Measurements from ENCODE around the gene L2HGDH.
A peak's percentile ranks its signal among the peaks of the same experiment; 100 is the strongest.

L2HGDH gene

GRCh38 chr14:50339178-50339804 is 27.3 kb upstream of the L2HGDH start:
- Histone ChIP-seq H3K27me3 (ENCODE audit: control insufficient read depth in 1 of 2, insufficient read depth in 2 of 2, low read length in 2 of 2) (no peaks in the 10 kb centered on the region), H3K4me3 (ENCODE audit: low read length in 2 of 2) (no peak overlapping the region), H3K9me3 (ENCODE audit: control insufficient read depth in 2 of 2, low read length in 2 of 2) (no peaks in the 10 kb centered on the region), H3K36me3 (ENCODE audit: control insufficient read depth in 2 of 2, insufficient read depth in 2 of 2, low read length in 2 of 2) (no peaks in the 10 kb centered on the region), H3K4me1 (ENCODE audit: control insufficient read depth, insufficient read depth, low read length) (peaks cover 13% of the 10 kb centered on the region), H3K27ac (ENCODE audit: low read length) (no peak overlapping the region), H3K9ac (ENCODE audit: low read length in 2 of 2) (no peak overlapping the region)

- H3K27ac ChIP-seq (ENCODE audit: low read length): no peak overlapping the region
Measured at GRCh38 chr14:50338587-50338986, 26.6 kb upstream of the L2HGDH start.

GRCh38 chr14:50335989-50336824 is 24.2 kb upstream of the L2HGDH start:
- peak overlapping the region in 1 of 2 donors; percentile 30 for H3K4me3 ChIP-seq (ENCODE audit: low read length in 2 of 2)
- H3K27me3 ChIP-seq (ENCODE audit: control insufficient read depth in 1 of 2, insufficient read depth in 2 of 2, low read length in 2 of 2): no peaks in the 10 kb centered on the region
- H3K27ac ChIP-seq (ENCODE audit: low read length): peak overlapping the region; percentile 60
- H3K4me1 ChIP-seq (ENCODE audit: control insufficient read depth, insufficient read depth, low read length): peaks cover 11% of the 10 kb centered on the region
- peaks cover 3 to 4% of the 10 kb centered on the region in 2 donors for H3K36me3 ChIP-seq (ENCODE audit: control insufficient read depth in 2 of 2, insufficient read depth in 2 of 2, low read length in 2 of 2)
- no peak overlapping the region for H3K9ac ChIP-seq (ENCODE audit: low read length in 2 of 2)
- H3K9me3 ChIP-seq (ENCODE audit: control insufficient read depth in 2 of 2, low read length in 2 of 2): no peaks in the 10 kb centered on the region

More at GRCh38 chr14:50338587-50338986, 26.6 kb upstream of the L2HGDH start:
- no peaks in the 10 kb centered on the region for H3K36me3 ChIP-seq (ENCODE audit: control insufficient read depth in 2 of 2, insufficient read depth in 2 of 2, low read length in 2 of 2)
- no peak overlapping the region for H3K4me3 ChIP-seq (ENCODE audit: low read length in 2 of 2)
- no peaks in the 10 kb centered on the region for H3K27me3 ChIP-seq (ENCODE audit: control insufficient read depth in 1 of 2, insufficient read depth in 2 of 2, low read length in 2 of 2)
- H3K9me3 ChIP-seq (ENCODE audit: control insufficient read depth in 2 of 2, low read length in 2 of 2): no peaks in the 10 kb centered on the region
- H3K4me1 ChIP-seq (ENCODE audit: control insufficient read depth, insufficient read depth, low read length): peaks cover 13% of the 10 kb centered on the region
- H3K9ac ChIP-seq (ENCODE audit: low read length in 2 of 2): no peak overlapping the region

- H3K4me1 ChIP-seq (ENCODE audit: control insufficient read depth, insufficient read depth, low read length): peaks cover 11% of the 10 kb centered on the region
- peaks cover 3 to 4% of the 10 kb centered on the region in 2 donors for H3K36me3 ChIP-seq (ENCODE audit: control insufficient read depth in 2 of 2, insufficient read depth in 2 of 2, low read length in 2 of 2)
- H3K9me3 ChIP-seq (ENCODE audit: control insufficient read depth in 2 of 2, low read length in 2 of 2): no peaks in the 10 kb centered on the region
- H3K27me3 ChIP-seq (ENCODE audit: control insufficient read depth in 1 of 2, insufficient read depth in 2 of 2, low read length in 2 of 2): no peaks in the 10 kb centered on the region
- no peak overlapping the region for H3K9ac ChIP-seq (ENCODE audit: low read length in 2 of 2)
- peak overlapping the region; percentile 60 for H3K27ac ChIP-seq (ENCODE audit: low read length)
- peak overlapping the region in 1 of 2 donors; percentile 30 for H3K4me3 ChIP-seq (ENCODE audit: low read length in 2 of 2)
Measured at GRCh38 chr14:50335389-50335788, 23.4 kb upstream of the L2HGDH start.

DNA sequence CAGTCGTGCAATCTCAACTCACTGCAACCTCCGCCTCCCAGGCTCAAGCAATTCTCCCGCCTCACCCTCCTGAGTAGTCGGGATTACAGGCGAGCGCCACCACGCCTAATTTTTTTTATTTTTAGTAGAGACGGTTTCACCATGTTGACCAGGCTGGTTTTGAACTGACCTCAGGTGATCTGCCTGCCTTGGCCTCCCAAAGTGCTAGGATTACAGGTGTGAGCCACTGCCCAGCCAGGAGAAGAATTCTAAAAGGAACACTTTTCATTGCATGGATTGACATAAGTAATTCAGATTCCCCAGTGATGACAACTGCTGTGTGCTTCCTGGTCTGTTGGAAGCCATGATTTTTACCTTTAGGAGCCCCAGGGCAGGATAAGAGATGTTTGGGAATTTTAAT is 22.2 kb upstream of the L2HGDH start:
- Histone ChIP-seq H3K27ac (ENCODE audit: low read length) (no peak overlapping the region), H3K36me3 (ENCODE audit: control insufficient read depth in 2 of 2, insufficient read depth in 2 of 2, low read length in 2 of 2) (peaks cover 3 to 4% of the 10 kb centered on the region in 2 donors), H3K27me3 (ENCODE audit: control insufficient read depth in 1 of 2, insufficient read depth in 2 of 2, low read length in 2 of 2) (no peaks in the 10 kb centered on the region), H3K9ac (ENCODE audit: low read length in 2 of 2) (no peak overlapping the region), H3K4me1 (ENCODE audit: control insufficient read depth, insufficient read depth, low read length) (peaks cover 11% of the 10 kb centered on the region), H3K9me3 (ENCODE audit: control insufficient read depth in 2 of 2, low read length in 2 of 2) (no peaks in the 10 kb centered on the region), H3K4me3 (ENCODE audit: low read length in 2 of 2) (no peak overlapping the region)

DNA sequence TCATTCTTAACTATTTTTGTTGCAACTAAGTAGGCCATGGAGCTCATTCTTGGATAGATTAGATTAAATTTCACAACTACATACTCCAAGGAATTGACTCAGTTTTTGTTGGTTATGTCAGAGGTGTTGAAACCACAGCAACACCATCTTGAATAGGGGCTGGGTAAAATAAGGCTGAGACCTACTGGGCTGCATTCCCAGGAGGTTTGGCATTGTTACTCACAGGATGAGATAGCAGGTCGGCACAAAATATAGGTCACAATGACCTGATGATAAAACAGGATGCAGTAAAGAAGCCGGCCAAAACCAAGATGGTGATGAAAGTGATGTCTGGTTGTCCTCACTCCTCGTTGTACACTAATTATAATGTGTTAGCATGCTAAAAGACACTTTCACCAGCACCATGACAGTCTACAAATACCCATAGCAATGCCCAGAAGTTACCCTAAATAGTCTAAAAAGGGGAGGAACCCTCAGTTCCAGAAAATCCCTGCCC is 21.0 kb upstream of the L2HGDH start:
- Histone ChIP-seq H3K9ac (ENCODE audit: low read length in 2 of 2) (no peak overlapping the region), H3K4me3 (ENCODE audit: low read length in 2 of 2) (no peak overlapping the region), H3K36me3 (ENCODE audit: control insufficient read depth in 2 of 2, insufficient read depth in 2 of 2, low read length in 2 of 2) (peaks cover 3 to 4% of the 10 kb centered on the region in 2 donors), H3K27me3 (ENCODE audit: control insufficient read depth in 1 of 2, insufficient read depth in 2 of 2, low read length in 2 of 2) (no peaks in the 10 kb centered on the region), H3K4me1 (ENCODE audit: control insufficient read depth, insufficient read depth, low read length) (peaks cover 11% of the 10 kb centered on the region), H3K27ac (ENCODE audit: low read length) (no peak overlapping the region), H3K9me3 (ENCODE audit: control insufficient read depth in 2 of 2, low read length in 2 of 2) (no peaks in the 10 kb centered on the region)

DNA sequence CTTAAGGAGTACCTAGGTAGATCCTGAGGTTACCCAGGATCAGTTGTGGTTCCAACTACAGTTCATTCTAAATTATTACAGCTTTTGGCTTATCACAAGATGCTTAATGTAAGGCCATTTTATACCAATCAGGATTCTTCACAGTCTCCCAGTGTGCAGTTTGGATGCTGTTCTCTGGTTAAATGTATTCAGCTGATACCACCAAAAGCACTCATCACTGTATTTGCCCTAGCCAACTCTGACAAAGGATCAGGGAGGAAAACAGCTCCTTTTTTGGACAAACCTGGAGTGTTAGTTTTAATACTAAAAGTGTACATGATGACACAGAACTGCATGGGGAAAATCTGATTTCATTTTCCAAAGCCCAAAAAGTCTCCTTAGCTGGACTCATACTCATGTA is 19.6 kb upstream of the L2HGDH start:
- Histone ChIP-seq H3K27ac (ENCODE audit: low read length) (no peak overlapping the region), H3K4me3 (ENCODE audit: low read length in 2 of 2) (no peak overlapping the region), H3K27me3 (ENCODE audit: control insufficient read depth in 1 of 2, insufficient read depth in 2 of 2, low read length in 2 of 2) (no peaks in the 10 kb centered on the region), H3K9me3 (ENCODE audit: control insufficient read depth in 2 of 2, low read length in 2 of 2) (no peaks in the 10 kb centered on the region), H3K36me3 (ENCODE audit: control insufficient read depth in 2 of 2, insufficient read depth in 2 of 2, low read length in 2 of 2) (peaks cover 3 to 5% of the 10 kb centered on the region in 2 donors), H3K4me1 (ENCODE audit: control insufficient read depth, insufficient read depth, low read length) (peaks cover 11% of the 10 kb centered on the region), H3K9ac (ENCODE audit: low read length in 2 of 2) (no peak overlapping the region)

DNA sequence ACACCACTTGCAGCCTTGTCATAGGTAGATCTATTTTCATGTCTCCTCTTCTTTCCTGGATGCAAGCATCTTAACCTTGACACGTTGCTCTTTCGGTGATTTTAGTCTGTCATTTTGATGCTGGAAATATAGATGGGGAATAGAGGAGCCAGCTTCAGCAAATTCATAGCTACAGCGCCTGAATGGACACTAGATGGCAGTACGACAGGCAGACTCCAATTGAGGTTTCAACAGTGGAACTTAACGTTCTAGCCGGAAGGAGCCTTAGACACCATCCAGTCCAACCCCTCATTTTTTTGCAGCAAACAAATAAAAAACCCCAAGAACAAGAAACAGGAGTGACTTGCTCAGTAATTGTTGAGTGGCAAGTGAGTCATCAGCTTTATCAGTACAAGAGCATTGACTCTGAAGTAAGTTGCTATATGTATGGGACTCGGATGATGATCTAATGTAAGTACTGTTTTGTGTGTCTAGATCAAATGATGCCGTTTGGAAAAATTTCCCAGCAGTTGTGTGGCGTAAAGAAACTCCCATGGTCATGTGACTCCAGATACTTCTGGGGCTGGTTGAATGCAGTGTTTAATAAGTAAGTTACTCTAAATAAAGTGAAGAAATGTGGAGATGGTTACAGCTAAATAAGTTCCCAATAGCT is 9.1 kb upstream of the L2HGDH start:
- no peaks in the 10 kb centered on the region for H3K4me1 ChIP-seq (ENCODE audit: control insufficient read depth, insufficient read depth, low read length)
- no peaks in the 10 kb centered on the region for H3K9me3 ChIP-seq (ENCODE audit: control insufficient read depth in 2 of 2, low read length in 2 of 2)
- no peaks in the 10 kb centered on the region for H3K27me3 ChIP-seq (ENCODE audit: control insufficient read depth in 1 of 2, insufficient read depth in 2 of 2, low read length in 2 of 2)
- peak overlapping the region; percentile 42 for H3K27ac ChIP-seq (ENCODE audit: low read length)
- H3K9ac ChIP-seq (ENCODE audit: low read length in 2 of 2): peak overlapping the region; percentile 37 to 45
- H3K36me3 ChIP-seq (ENCODE audit: control insufficient read depth in 2 of 2, insufficient read depth in 2 of 2, low read length in 2 of 2): peaks cover 3 to 4% of the 10 kb centered on the region in 2 donors
- H3K4me3 ChIP-seq (ENCODE audit: low read length in 2 of 2): peak overlapping the region; percentile 54

DNA sequence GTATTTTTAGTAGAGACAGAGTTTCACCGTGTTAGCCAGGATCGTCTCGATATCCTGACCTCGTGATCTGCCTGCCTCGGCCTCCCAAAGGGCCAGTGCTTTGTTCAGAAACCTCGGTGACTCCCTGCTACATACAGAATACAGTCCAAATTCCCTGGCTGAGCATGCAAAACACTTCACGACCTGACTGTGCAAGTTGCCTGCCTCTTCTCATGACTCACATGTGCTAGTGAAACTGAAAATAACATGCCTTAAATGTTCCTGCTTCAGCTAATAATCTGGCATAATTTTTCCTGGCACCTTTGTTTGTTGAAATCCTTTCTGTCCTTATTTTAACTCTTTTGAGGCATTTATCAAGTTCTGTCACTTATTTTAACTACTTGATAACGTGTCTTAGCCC is 8.3 kb upstream of the L2HGDH start:
- Histone ChIP-seq H3K9ac (ENCODE audit: low read length in 2 of 2) (no peak overlapping the region), H3K27ac (ENCODE audit: low read length) (no peak overlapping the region), H3K4me3 (ENCODE audit: low read length in 2 of 2) (no peak overlapping the region), H3K9me3 (ENCODE audit: control insufficient read depth in 2 of 2, low read length in 2 of 2) (no peaks in the 10 kb centered on the region), H3K27me3 (ENCODE audit: control insufficient read depth in 1 of 2, insufficient read depth in 2 of 2, low read length in 2 of 2) (no peaks in the 10 kb centered on the region), H3K4me1 (ENCODE audit: control insufficient read depth, insufficient read depth, low read length) (no peaks in the 10 kb centered on the region), H3K36me3 (ENCODE audit: control insufficient read depth in 2 of 2, insufficient read depth in 2 of 2, low read length in 2 of 2) (peaks cover 3 to 4% of the 10 kb centered on the region in 2 donors)

DNA sequence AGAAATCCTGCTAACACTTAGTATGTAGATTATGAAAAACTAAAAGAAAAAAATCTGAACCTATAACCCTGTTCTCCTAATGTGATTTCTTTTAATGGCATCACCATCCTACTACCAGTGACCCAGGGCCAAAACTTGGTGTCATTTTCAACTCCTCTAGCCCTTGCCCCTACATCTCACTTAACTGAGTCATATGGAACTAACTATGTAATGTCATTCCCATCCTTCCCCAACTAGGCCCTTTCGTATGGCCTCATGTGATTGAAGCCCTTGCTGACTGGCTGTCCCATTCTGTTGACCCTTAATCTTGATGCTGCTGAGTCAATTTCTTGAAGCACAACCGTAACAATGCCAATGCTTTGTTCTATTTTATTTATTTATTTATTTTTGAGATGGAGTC is 7.7 kb upstream of the L2HGDH start:
- H3K9me3 ChIP-seq (ENCODE audit: control insufficient read depth in 2 of 2, low read length in 2 of 2): no peaks in the 10 kb centered on the region
- peaks cover 3 to 4% of the 10 kb centered on the region in 2 donors for H3K36me3 ChIP-seq (ENCODE audit: control insufficient read depth in 2 of 2, insufficient read depth in 2 of 2, low read length in 2 of 2)
- H3K27me3 ChIP-seq (ENCODE audit: control insufficient read depth in 1 of 2, insufficient read depth in 2 of 2, low read length in 2 of 2): no peaks in the 10 kb centered on the region
- no peak overlapping the region for H3K27ac ChIP-seq (ENCODE audit: low read length)
- H3K4me1 ChIP-seq (ENCODE audit: control insufficient read depth, insufficient read depth, low read length): no peaks in the 10 kb centered on the region
- H3K9ac ChIP-seq (ENCODE audit: low read length in 2 of 2): no peak overlapping the region
- H3K4me3 ChIP-seq (ENCODE audit: low read length in 2 of 2): no peak overlapping the region

Data from stomach smooth muscle (tissue), 2 donors.